Measurements from ENCODE around the gene TAC3. TPM values are rescaled to one million over a fixed set of nuclear protein-coding genes. Genes with fewer than 3 reads are reported as not detected.
A peak's percentile ranks its signal among the peaks of the same experiment; 100 is the strongest.

The TAC3 gene
- total RNA-seq, 1 donor from 2014 or later: 1.3 TPM

GRCh38 chr12:57031138-57031725 is 14.9 kb upstream of the TAC3 start:
- FAIRE-seq (no peak), DNase-seq (ENCODE audit: low read depth) (no peak)
- TF ChIP-seq EZH2 (IDR thresholded peaks at IDR 0.05; ENCODE audit: insufficient read depth, low read length): no peak
- no peak for TF ChIP-seq CTCF (IDR thresholded peaks at IDR 0.05; ENCODE audit: insufficient read depth, low read depth, low read length)
- Mint-ChIP-seq H3K27ac (ENCODE audit: unreplicated experiment) (peak overlapping the region; percentile 29), H3K36me3 (ENCODE audit: low read depth, unreplicated experiment) (peaks cover 2% of the 10 kb centered on the region), H3K27me3 (ENCODE audit: low read depth, unreplicated experiment) (peaks cover 37% of the 10 kb centered on the region), H3K4me3 (ENCODE audit: unreplicated experiment) (no peak overlapping the region), H3K9me3 (ENCODE audit: unreplicated experiment) (no peaks in the 10 kb centered on the region), H3K4me1 (ENCODE audit: low read depth, unreplicated experiment) (peaks cover 11% of the 10 kb centered on the region)
- H4K20me1 ChIP-seq (ENCODE audit: insufficient read depth, low read length): no peaks in the 10 kb centered on the region
- no peaks in the 10 kb centered on the region for H3K9me3 ChIP-seq (ENCODE audit: insufficient read depth, low read depth, low read length)
- no peak overlapping the region for H3K27ac ChIP-seq (ENCODE audit: low read depth, low read length)
- H3K4me2 ChIP-seq (ENCODE audit: low read length): no peak overlapping the region
- peaks cover 22% of the 10 kb centered on the region for H3K27me3 ChIP-seq (ENCODE audit: insufficient read depth, low read length)
- H3K4me3 ChIP-seq (ENCODE audit: insufficient read depth, low read depth, low read length): no peak overlapping the region
- no peaks in the 10 kb centered on the region for H3K36me3 ChIP-seq (ENCODE audit: insufficient read depth, low read length)
- no peaks in the 10 kb centered on the region for H3K4me1 ChIP-seq (ENCODE audit: insufficient read depth, low read length)
- no peak overlapping the region for H3K9ac ChIP-seq (ENCODE audit: low read length)
- H3K79me2 ChIP-seq (ENCODE audit: insufficient read depth, low read length): no peaks in the 10 kb centered on the region
- no peak overlapping the region for H2AFZ ChIP-seq (ENCODE audit: low read depth, low read length)

- H3K27ac Mint-ChIP-seq (ENCODE audit: unreplicated experiment): no peak overlapping the region
- Histone ChIP-seq H2AFZ (ENCODE audit: low read depth, low read length) (no peak overlapping the region), H3K36me3 (ENCODE audit: insufficient read depth, low read length) (no peaks in the 10 kb centered on the region), H3K9me3 (ENCODE audit: insufficient read depth, low read depth, low read length) (no peaks in the 10 kb centered on the region), H3K27me3 (ENCODE audit: insufficient read depth, low read length) (peaks cover 25% of the 10 kb centered on the region), H3K4me2 (ENCODE audit: low read length) (no peak overlapping the region), H3K4me3 (ENCODE audit: insufficient read depth, low read depth, low read length) (no peak overlapping the region), H3K4me1 (ENCODE audit: insufficient read depth, low read length) (no peaks in the 10 kb centered on the region), H3K9ac (ENCODE audit: low read length) (no peak overlapping the region), H4K20me1 (ENCODE audit: insufficient read depth, low read length) (no peaks in the 10 kb centered on the region), H3K27ac (ENCODE audit: low read depth, low read length) (no peak overlapping the region), H3K79me2 (ENCODE audit: insufficient read depth, low read length) (no peaks in the 10 kb centered on the region)
- H3K9me3 Mint-ChIP-seq (ENCODE audit: unreplicated experiment): no peaks in the 10 kb centered on the region
- DNase-seq (ENCODE audit: low read depth): no peak
- no peak overlapping the region for H3K4me3 Mint-ChIP-seq (ENCODE audit: unreplicated experiment)
- no peak for TF ChIP-seq EZH2 (IDR thresholded peaks at IDR 0.05; ENCODE audit: insufficient read depth, low read length)
- no peak for TF ChIP-seq CTCF (IDR thresholded peaks at IDR 0.05; ENCODE audit: insufficient read depth, low read depth, low read length)
- peaks cover 2% of the 10 kb centered on the region for H3K36me3 Mint-ChIP-seq (ENCODE audit: low read depth, unreplicated experiment)
- peaks cover 11% of the 10 kb centered on the region for H3K4me1 Mint-ChIP-seq (ENCODE audit: low read depth, unreplicated experiment)
- H3K27me3 Mint-ChIP-seq (ENCODE audit: low read depth, unreplicated experiment): peaks cover 39% of the 10 kb centered on the region
- FAIRE-seq: no peak
Measured at GRCh38 chr12:57029457-57029856, 13.1 kb upstream of the TAC3 start.

- no peak overlapping the region for H3K27ac ChIP-seq (ENCODE audit: low read depth, low read length)
- no peaks in the 10 kb centered on the region for H4K20me1 ChIP-seq (ENCODE audit: insufficient read depth, low read length)
- Mint-ChIP-seq H3K36me3 (ENCODE audit: low read depth, unreplicated experiment) (peaks cover 2% of the 10 kb centered on the region), H3K27me3 (ENCODE audit: low read depth, unreplicated experiment) (peaks cover 41% of the 10 kb centered on the region), H3K4me3 (ENCODE audit: unreplicated experiment) (no peak overlapping the region), H3K27ac (ENCODE audit: unreplicated experiment) (no peak overlapping the region), H3K9me3 (ENCODE audit: unreplicated experiment) (no peaks in the 10 kb centered on the region), H3K4me1 (ENCODE audit: low read depth, unreplicated experiment) (peaks cover 11% of the 10 kb centered on the region)
- H3K9me3 ChIP-seq (ENCODE audit: insufficient read depth, low read depth, low read length): no peaks in the 10 kb centered on the region
- no peaks in the 10 kb centered on the region for H3K79me2 ChIP-seq (ENCODE audit: insufficient read depth, low read length)
- no peaks in the 10 kb centered on the region for H3K4me1 ChIP-seq (ENCODE audit: insufficient read depth, low read length)
- H2AFZ ChIP-seq (ENCODE audit: low read depth, low read length): no peak overlapping the region
- H3K36me3 ChIP-seq (ENCODE audit: insufficient read depth, low read length): no peaks in the 10 kb centered on the region
- H3K27me3 ChIP-seq (ENCODE audit: insufficient read depth, low read length): peaks cover 28% of the 10 kb centered on the region
- TF ChIP-seq CTCF (IDR thresholded peaks at IDR 0.05; ENCODE audit: insufficient read depth, low read depth, low read length) (no peak), EZH2 (IDR thresholded peaks at IDR 0.05; ENCODE audit: insufficient read depth, low read length) (no peak)
- no peak overlapping the region for H3K9ac ChIP-seq (ENCODE audit: low read length)
- no peak overlapping the region for H3K4me3 ChIP-seq (ENCODE audit: insufficient read depth, low read depth, low read length)
- DNase-seq (ENCODE audit: low read depth) (no peak), FAIRE-seq (no peak)
- H3K4me2 ChIP-seq (ENCODE audit: low read length): no peak overlapping the region
Measured at GRCh38 chr12:57027805-57028153, 11.4 kb upstream of the TAC3 start.
